ENCODE measurements around the gene HABP4. TPM values are rescaled to one million over a fixed set of nuclear protein-coding genes. Genes with fewer than 3 reads are reported as not detected.

HABP4 gene
- total RNA-seq, 4 donors from 2014 or later, result 15.1 to 32.8 (median 26.2) TPM

GRCh38 chr9:96508227-96508940 is 58.4 kb downstream of the HABP4 start:
- TF ChIP-seq CTCF (IDR thresholded peaks at IDR 0.05; ENCODE audit: low read depth), result no peak

GRCh38 chr9:96509026-96509425 is 59.1 kb downstream of the HABP4 start:
- no peak for TF ChIP-seq CTCF (IDR thresholded peaks at IDR 0.05; ENCODE audit: low read depth)

- TF ChIP-seq CTCF (IDR thresholded peaks at IDR 0.05; ENCODE audit: low read depth), result no peak
Observed at GRCh38 chr9:96509848-96510247, 59.9 kb downstream of the HABP4 start.

GRCh38 chr9:96510258-96510657 is 60.3 kb downstream of the HABP4 start:
- TF ChIP-seq CTCF (IDR thresholded peaks at IDR 0.05; ENCODE audit: low read depth), result no peak

- TF ChIP-seq CTCF (IDR thresholded peaks at IDR 0.05; ENCODE audit: low read depth), result no peak
Observed at GRCh38 chr9:96512240-96512639, 62.3 kb downstream of the HABP4 start.

GRCh38 chr9:96513622-96514021 is 63.7 kb downstream of the HABP4 start:
- no peak for TF ChIP-seq CTCF (IDR thresholded peaks at IDR 0.05; ENCODE audit: low read depth)

- no peak for TF ChIP-seq CTCF (IDR thresholded peaks at IDR 0.05; ENCODE audit: low read depth)
Observed at GRCh38 chr9:96514108-96514799, 64.3 kb downstream of the HABP4 start.
